NCI-H446 (cell line): ENCODE measurements around the gene ATP11A.

Experiments
- DNase-seq, 2 experiments: peaks; one replicate each; lab custom pipeline; 2025; lab: John Stamatoyannopoulos, UW

The ATP11A gene

DNA sequence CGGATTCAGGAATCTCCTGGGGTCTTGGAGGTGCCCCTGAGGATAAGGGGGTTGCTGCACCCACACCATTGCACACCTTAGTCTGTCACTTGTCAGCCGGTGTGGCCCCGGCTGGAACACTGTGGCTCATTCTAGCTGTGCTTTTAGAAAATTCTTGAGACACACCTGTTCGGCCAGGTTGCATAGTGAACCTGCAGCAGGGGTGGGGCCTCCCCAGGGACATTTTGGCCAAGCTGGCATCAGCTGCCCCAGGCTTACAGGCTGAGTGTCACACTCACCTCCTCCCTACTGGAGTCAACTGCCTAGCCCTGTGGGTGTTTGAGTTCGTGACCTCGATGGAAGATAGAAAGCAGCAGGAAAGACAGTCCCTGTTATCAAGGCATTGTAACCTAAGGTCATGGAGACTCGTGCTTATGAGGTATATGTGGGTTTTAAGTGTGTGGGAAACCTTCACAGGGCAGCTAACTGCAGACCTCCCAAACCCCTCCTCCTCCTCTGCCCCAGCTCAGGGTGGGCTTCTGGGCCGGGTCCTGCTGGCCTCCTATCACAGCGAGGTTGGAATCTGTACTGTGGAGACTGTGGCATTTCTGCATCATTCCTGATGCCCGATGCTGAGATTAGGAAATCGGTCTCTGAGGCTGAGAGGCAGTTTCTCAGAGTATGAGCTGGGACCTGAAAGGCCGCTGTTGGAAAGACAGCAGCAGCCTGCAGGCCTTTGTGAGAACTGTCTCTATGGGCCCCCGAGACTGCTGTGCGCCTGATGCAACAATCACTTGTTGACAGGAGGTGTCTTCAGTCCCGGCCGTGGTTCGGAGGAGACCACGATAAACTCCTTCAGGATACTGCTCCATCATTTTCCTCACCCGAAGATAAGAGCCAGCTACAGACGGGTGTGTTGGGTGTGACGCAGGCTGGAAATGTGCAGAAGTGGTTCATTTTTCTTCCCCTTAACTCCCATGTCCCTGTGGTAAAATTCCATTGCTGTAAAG, 72.2 kb downstream of the ATP11A start:
- DNase-seq: no peak

DNA sequence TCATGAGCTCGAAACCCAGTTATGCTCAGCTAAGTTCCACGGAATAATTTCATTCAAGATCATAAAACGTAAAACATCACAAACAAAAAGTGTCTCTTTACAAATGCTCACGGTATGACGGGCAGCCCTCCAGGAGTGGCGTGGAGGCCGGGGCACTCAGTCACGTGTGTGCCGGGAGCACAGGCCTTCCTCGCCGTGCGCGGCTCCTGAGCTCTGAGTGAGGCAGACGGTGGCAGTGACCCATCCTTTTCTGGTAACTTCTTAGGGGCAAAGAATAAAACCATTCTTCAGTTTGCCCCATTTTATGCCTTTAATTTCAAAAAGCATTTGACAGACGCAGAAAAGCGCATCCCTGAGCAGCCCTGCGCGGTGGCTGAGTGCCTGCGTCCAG, 72.8 kb downstream of the ATP11A start:
- DNase-seq: no peak

DNA sequence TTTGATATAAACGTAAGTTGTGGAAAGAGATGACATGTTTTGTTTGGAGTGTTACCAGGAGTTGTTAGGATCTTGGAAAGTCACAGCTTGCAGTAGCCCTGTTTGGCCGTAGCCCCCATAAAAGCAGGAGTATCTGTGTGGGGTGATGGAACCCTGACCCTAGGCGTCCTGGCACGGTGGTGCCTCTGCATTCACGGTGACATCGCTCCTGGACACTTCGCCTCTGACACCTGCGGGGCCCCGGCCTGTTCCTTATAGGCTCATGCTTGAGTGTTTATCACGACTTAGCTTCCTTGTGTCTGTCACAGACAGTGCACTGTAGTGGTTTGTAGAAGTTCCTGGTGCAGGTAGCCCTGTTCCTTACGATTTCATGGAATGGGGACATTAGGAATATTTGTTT, 74.2 kb downstream of the ATP11A start:
- no peak for DNase-seq

DNA sequence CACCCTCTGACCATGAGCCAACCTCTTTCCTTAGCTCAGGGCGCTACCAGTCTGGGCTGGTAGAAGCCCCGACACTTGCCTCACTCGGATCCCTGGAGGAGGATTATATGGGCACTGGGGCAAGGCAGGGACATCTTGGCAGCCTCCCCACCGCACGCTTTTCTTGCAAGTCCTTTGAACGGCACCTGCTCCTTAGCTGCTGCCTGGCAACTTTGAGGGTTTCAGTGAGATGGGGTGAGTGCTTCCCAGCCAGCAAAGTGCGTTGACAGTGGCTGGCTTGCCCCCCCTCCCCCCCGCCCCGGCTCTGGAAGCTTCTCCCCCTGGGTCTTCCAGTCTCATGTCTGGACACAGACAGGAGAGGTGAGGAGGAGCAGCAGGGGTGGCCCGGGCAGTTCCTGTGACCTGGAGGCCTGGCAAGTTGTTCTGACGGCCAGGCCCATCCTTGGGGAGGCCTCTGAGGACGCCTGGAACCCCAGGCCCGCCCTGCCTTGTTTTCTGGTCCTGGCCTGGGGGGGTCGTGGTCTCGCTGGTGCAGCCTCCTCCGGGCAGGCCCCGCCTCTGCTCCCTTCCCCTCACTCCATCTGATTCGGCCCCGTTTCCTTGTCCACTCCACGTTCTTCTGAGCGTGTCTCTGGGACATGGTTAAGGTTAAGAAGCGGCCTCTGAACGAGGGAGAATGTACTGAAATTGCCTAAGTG, 75.2 kb downstream of the ATP11A start:
- no peak for DNase-seq

DNA sequence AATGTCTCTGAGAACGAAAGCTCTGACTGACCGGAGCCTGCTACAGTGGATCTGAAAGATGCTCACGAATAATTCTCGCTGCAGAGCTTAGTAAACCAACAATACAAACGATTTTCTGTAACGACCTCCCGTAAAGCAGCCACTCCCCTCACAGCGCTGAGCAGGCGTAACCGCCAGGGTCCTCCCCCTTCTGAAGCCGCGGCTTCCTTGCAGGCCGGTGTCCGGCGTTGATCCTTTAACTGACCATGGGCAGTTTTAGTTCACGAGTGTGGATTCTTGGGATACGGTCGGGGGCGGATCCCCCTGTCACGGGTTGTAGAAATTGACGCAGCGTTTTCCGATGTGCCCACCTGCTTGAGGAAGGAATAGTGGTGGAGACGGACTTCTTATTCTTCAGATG, 75.9 kb downstream of the ATP11A start:
- no peak for DNase-seq

DNA sequence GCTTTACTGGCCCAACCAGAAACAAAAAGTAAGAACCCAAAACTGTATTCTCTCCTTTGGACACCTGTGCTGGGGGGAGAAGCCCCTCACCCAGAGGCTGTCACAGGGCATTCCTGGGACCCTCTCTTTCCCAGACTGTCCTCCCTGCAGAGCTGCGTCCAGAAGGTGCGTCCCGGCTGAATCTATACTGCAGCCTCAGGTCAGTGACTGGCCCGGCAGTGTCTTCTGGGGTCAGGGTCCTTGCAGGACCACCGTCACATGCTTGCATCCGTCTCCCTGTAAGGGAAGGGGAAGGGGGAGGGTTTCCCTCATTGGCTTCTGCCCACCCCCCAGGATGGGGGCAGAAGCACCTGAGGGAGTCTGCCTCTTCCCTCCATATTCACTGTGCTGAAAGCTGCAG, 76.5 kb downstream of the ATP11A start:
- no peak for DNase-seq

DNA sequence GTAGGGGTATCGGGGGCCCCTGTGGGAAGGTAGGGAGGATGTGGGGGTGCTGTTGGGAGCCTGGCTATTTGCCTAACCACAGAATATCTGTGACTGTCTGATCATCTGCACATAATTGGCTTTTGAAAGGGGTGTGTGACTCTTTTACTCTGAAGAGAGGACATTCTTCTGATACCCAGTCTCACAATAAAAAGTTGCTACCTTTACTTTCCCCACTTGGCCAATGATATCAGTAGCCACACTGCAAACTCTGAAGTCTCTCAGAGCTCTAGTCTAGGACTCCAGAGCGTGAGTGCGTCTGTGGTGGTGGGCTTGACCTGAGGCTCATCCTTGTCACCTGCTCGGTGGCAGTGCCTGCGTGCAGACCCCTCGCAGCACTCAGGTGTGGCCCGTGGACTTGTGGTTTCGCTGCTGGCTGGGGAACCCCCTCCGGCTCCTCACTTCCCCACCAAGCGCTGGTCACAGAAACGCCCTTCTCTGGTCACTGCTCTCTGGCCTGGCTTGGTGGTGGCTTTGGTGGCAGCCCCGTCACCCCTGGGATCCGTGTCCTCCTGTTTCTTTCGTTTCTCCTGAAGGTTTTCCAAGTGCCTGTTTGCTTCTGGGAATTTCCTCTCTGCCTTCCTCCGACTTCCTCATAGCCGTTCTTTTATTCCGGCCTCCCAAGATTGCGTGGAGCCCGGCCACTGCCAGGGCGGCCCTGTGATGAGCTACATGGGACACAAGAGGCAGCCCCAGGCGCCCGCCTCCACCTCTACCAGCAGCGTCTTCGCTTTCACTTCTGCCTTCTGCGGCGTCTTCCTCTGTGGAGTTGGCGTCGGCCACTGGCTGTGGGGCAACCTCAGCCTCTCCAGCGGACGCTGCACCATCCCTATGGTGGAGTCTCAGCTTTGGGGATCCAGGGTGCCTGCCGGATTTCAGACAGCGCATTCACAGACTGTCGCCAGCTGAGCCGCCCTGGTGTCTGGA, 78.0 kb downstream of the ATP11A start:
- no peak for DNase-seq

DNA sequence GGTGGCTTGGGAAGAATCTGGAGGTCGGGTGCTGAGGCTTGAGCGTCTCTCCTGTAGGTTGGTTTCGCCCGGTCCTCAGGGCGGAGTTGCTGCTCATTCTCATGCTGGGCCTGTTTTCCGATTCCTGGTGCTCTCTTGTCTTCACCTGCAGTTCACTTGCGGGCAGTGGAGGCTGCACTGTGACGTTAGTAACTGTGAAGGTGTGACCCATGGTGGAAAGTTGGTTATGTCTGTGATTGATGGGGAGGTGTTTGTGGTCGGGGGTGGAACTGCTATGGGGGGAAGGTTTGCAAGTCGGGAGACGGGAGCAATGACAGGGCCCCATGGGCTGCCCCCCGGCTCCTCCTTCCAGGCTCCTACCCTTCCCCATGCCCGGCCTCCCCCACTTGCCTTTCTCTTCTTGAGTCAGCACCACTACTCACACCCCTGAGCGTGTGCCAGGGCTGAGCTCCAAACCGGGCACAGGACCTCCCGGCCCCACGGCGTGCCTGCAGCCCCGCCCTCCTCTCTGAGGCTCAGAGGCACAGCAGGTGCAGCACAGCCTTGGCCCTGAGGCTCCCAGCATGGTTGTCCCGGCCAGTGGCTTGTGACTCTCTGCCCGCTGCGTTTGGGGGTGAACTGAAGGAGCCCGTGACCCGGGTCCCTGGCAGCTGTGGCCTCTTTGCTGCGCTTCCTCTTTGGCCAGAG, 79.1 kb downstream of the ATP11A start:
- DNase-seq: no peak

DNA sequence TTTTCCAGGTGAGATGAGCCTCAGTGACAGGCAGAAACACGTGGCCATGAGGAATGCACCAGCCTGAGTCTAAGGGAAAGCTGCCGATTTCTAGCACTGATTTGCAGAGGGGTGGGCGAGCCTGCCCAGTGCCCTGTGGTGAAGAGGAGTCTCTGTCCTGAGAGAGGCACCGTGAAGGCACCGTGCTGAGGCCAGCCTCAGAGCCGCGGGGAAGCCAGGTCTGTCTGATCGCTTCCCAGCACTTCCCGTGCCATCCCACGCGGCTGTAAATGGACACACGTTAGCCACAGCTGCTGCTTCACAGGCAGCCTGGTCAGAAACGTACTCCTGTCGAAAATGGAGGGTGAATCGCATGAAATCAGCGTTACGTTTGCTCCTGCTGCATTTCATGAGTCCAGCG, 79.8 kb downstream of the ATP11A start:
- DNase-seq: no peak

DNA sequence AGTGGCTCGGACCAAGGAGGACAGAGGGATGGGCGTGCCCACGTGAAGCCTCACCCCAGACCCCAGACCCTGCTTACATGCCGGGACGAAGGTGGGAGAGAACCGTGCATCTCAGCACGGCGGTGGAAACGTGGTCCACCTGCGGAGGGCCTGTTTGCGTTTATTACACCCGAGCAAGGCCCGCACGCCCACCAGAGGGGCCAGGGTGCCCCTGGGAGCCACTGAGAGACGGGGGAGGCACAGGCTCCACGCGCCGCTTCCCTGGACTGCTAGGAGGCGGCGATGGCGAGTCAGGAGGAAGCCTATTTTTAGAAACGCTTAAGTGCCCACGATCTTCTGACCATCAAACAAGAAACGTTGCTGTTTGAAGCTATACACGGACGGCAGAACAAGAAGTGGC, 80.7 kb downstream of the ATP11A start:
- no peak for DNase-seq

DNA sequence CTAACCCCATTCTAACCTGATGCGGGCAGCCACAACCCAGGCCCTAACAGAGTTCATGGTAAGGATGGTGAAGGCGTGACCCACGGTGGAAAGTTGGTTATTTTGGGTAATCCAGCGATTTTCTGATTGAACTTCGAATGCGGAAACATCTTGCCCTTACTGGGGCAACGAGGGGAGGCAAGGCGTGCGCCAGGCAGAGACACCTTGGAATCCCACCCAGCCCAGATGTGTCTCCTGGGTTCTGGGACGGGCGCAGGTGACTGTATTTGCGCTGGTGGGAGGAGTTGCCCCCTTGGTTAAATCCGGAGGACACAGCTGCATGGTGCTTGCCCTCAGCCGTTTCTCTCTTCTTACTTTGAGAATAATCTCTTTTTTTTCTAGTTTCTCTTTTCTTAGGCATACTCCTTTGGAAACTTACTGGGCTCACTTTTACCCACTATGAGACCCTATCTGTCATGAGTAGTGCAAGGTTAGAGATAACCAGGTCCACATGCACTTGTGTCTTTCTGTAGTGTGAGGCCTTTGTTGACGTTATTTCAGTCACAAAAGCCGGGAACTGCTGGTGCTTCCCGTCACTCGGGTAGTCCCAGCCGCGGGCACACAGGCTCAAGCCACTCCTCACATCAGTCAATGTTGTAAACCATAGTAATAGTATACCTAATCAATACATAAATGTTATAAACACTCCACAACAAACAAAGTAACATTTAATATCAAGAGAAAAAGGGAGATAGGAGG, 81.5 kb downstream of the ATP11A start:
- DNase-seq: no peak

DNA sequence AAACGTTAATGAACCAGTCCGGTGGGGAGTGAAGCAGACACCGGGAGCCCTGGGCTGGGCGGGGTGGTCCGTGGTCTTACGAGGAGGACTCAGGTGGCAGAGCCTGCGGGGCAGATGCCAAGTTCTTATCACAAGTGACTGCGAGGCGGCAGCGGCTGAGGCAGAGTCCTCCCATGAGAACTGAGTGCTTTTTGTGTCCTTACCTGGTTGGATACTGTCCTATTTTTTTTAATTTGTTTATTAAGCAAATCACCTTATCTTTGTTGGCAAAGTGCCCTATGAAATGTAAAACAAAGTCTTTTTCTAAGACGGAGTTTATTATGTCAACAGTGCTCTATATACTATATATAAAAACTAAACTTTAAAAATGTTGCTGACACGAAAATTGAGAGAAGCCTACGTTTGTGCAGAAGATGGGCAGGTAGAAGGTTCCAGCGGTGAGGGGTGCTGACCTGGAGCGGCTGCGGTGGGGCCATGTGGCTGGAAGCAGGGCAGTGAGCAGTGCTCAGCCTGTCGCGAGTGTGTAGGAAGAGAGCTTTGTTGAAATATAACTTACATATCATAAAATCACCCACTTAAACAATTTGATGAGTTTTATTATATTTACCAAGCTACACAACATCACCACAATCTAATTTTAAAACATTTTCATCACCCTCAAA, 82.2 kb downstream of the ATP11A start:
- no peak for DNase-seq

DNA sequence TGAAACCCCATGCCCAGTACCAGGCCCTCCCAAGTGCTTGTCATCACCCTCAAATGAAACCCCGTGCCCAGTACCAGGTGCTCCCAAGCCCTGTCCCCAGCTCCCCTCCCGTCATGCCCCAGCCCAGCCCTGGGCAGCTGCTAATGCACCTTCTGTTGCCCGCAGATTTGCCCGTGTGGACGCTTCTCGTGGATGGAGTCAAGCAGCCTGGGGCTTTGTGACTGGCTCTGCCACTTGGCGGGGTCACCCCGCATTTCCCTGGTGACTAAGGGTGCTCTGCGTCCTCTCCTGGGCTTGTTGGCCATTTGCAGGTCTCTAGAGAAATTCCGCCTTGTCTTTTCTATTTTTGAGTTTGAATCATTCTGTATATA, 82.7 kb downstream of the ATP11A start:
- no peak for DNase-seq

DNA sequence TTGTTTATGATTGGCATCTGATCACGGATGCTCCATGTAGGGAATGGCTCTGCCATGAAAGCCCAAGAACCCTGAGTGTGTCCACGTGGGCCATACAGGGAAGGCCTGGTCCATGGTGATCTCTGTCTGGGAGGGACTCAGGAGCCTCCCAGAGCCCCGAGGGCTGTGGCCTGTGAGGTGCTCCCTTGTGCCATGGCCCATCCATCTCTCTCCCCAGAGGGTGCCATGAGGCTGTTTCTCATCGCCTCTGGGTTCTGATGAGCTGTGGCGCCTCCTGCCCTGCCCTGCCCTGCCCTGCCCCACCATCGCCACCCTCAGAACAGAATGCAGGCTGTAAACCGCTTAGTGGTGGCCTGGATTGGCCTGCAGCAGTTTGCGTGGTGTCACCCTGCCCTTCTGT, 83.1 kb downstream of the ATP11A start:
- DNase-seq: no peak

DNA sequence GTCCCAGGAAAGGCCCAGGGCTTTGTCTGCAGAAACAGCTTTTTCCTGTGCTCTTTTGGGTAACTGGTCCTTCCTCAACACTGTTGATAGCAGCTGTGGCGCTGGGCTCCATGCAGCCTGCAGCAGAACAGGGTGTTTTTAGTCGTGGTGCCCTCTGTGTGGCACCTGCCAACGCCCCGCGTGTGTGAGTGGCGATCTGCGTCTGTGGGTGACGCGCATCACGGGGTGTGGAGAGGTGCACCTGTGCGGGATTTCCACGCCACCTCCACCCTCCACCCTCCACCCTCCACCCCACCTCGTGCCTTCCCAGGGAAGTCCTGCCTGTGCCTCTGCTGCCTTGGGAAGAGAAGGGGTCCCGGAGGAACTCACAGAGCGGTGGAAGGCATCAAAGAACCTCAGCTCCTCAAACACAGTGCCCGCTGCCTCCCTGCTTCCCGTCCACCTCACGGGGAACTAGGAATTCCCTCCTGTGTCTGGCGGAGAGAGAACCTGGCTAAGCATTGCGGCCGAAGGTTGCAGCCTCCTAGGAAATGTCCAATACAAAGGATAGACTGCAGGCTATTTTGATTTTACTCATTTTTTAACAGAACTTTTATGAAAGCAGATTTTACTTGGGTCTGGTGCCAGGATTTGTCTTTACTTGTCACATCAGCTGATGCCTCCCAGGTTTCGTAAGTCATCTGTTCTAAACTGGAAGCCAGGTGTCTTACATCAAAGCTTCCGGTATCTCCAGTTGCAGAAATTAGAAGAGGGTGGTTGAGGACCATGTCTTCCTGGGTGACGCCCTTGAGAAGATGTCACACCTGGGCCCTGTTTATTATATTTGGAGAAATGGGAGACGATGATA, 84.0 kb downstream of the ATP11A start:
- no peak for DNase-seq

DNA sequence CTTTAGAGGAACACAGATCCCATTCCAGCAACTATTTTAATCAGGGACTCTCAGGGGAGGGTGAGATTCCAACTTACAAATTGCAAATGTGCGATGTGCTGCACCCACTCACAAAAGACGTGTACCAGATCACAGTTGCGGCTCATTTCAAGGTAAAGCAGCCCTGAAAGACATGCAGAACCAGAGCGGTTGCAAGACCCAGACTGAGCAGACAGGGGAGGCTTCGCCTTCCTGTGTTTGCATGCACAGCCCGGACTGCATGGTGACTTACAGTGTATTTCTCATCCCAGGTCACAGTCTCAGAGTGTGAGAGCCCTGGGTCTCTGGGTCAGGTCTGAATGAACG, 84.6 kb downstream of the ATP11A start:
- DNase-seq: no peak

DNA sequence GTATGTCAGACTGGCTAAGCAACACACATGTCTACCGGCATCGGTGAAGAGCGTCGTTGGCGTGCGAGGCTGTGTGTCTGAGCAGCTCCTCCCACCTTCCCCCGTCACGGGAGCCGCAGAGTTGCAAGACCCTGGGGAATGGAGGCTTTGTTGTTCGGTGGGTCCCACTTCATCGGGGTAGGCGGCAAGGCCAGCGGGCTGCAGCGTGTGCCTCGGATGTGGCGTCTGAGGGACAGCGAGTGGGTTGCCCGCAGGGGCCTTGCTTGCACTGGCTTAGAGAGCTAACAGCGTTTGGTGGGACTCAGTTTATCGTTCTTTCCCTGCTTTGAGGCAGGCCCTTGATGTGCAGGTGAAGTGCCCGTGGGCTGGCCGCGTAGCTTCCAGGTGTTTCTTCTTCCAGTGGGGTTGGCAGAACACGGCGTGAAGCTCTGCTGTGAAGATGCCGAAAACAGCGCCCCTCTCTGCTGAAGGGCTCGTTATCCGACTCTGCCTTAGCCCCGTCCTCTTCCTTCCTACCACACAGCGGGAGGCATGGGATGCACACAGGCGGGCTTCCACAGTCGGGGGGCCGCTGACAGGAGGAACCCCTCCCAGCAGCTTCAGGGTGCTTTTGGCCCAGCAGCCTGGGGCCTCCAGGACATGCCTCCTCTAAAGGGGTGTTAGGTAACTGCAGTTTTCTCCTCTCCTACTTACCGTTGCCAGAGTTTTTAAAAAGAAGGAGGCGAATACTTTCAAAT, 85.2 kb downstream of the ATP11A start:
- no peak for DNase-seq

DNA sequence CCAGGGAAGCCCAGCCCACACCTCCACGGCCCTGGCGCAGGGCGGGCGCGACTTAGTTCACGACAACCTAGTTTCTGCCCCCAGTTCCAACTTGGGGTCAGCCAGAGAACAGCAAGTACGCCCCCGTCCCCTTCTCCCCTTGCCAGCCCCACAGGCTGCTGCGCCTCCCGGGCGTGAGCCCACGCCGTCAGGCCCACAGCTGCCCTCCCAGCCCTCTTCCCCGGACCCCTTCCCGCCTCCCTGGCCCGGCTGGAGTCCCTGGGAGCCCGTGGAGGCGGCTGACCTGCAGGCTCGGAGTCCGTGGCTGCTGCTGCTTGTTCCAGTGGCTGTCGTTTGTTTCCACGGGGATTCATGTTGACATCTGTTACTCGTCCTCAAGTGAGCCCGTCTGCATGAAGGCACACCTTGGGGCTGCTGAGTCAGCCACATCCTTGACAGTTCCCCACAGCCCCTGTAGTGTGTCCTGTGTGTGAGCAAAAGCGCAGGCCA, 86.0 kb downstream of the ATP11A start:
- DNase-seq: no peak

DNA sequence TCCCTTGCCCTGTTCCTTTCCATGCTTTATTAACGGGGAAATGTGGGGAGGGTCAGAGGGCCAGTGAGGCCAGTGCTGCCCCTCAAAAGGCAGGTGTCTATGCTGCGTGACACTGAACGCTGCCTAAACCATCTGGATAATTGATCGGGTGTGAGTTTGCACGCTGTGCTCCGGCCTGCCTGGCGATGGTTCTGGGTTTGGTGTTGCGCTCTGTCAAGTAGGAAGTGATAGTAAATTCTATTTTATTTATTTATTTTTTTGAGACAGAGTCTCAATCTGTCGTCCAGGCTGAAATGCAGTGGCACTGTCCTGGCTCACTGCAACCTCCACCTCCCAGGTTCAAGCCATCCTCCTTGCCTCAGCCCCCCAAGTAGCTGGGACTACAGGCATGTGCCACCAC, 86.5 kb downstream of the ATP11A start:
- DNase-seq: no peak
